ENCODE results near the gene DDX41.

The DDX41 gene

GRCh38 chr5:177557041-177557647, 40.4 kb upstream of the DDX41 start:
- peaks cover 18% of the 10 kb centered on the region for H4K20me1 ChIP-seq (ENCODE audit: insufficient read depth, low read length)
- H3K4me3 ChIP-seq (ENCODE audit: low read depth in 1 of 2, low read length in 2 of 2) = no peak overlapping the region
- H3K27me3 ChIP-seq (ENCODE audit: insufficient read depth, low read length, poor library complexity) = no peaks in the 10 kb centered on the region
- H3K36me3 ChIP-seq (ENCODE audit: insufficient read depth, low read length) = peaks cover 14% of the 10 kb centered on the region
- H3K9me3 ChIP-seq (ENCODE audit: insufficient read depth, low read length, severe bottlenecking) = no peaks in the 10 kb centered on the region
- no peak overlapping the region for H3K27ac ChIP-seq (ENCODE audit: low read length)
- ATAC-seq (ENCODE audit: insufficient read depth, low read depth) (no peak), DNase-seq (no peak)
- H3K4me1 ChIP-seq (ENCODE audit: insufficient read depth, low read length) = peaks cover 27% of the 10 kb centered on the region
- no peak overlapping the region for H3K9ac ChIP-seq (ENCODE audit: low read depth, low read length)
- no peak overlapping the region for H3K4me2 ChIP-seq (ENCODE audit: insufficient read depth, low read length)
- peaks cover 26% of the 10 kb centered on the region for H3K79me2 ChIP-seq (ENCODE audit: insufficient read depth, low read length)
- H2AFZ ChIP-seq (ENCODE audit: low read depth, low read length) = no peak overlapping the region
- TF ChIP-seq, protein P1, sequence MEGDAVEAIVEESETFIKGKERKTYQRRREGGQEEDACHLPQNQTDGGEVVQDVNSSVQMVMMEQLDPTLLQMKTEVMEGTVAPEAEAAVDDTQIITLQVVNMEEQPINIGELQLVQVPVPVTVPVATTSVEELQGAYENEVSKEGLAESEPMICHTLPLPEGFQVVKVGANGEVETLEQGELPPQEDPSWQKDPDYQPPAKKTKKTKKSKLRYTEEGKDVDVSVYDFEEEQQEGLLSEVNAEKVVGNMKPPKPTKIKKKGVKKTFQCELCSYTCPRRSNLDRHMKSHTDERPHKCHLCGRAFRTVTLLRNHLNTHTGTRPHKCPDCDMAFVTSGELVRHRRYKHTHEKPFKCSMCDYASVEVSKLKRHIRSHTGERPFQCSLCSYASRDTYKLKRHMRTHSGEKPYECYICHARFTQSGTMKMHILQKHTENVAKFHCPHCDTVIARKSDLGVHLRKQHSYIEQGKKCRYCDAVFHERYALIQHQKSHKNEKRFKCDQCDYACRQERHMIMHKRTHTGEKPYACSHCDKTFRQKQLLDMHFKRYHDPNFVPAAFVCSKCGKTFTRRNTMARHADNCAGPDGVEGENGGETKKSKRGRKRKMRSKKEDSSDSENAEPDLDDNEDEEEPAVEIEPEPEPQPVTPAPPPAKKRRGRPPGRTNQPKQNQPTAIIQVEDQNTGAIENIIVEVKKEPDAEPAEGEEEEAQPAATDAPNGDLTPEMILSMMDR (IDR thresholded peaks at IDR 0.05; ENCODE audit: borderline replicate concordance, extremely low read depth, low read length, poor library complexity, severe bottlenecking) = no peak
- TF ChIP-seq EZH2 (IDR thresholded peaks at IDR 0.05; ENCODE audit: borderline replicate concordance, low read depth, low read length, severe bottlenecking) = no peak

DNA sequence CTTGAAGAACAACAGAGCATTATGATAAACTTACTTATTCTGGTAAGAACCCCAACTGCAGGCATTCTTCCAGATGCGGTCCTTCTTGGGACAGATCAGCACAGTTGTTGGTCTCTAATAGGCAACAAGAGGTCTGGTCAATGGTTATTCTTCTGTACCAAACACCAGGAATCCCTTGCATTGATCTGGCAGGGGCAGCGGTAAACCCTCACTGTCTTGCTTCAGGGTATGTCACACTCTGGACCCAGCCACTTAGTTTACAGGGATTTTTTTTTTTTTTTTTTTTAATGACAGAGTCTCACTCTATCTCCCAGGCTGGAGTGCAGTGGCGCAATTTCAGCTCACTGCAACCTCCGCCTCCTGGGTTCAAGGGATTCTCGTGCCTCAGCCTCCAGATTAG, 38.9 kb upstream of the DDX41 start:
- DNase-seq (no peak), ATAC-seq (ENCODE audit: insufficient read depth, low read depth) (no peak)
- H3K4me2 ChIP-seq (ENCODE audit: insufficient read depth, low read length) = no peak overlapping the region
- no peak overlapping the region for H2AFZ ChIP-seq (ENCODE audit: low read depth, low read length)
- TF ChIP-seq, protein P1 (IDR thresholded peaks at IDR 0.05; ENCODE audit: borderline replicate concordance, extremely low read depth, low read length, poor library complexity, severe bottlenecking) = no peak
- no peak for TF ChIP-seq EZH2 (IDR thresholded peaks at IDR 0.05; ENCODE audit: borderline replicate concordance, low read depth, low read length, severe bottlenecking)
- peaks cover 29% of the 10 kb centered on the region for H3K4me1 ChIP-seq (ENCODE audit: insufficient read depth, low read length)
- H3K9me3 ChIP-seq (ENCODE audit: insufficient read depth, low read length, severe bottlenecking) = no peaks in the 10 kb centered on the region
- H3K79me2 ChIP-seq (ENCODE audit: insufficient read depth, low read length) = peaks cover 41% of the 10 kb centered on the region
- peaks cover 29% of the 10 kb centered on the region for H4K20me1 ChIP-seq (ENCODE audit: insufficient read depth, low read length)
- H3K36me3 ChIP-seq (ENCODE audit: insufficient read depth, low read length) = peaks cover 29% of the 10 kb centered on the region
- no peak overlapping the region for H3K27ac ChIP-seq (ENCODE audit: low read length)
- H3K27me3 ChIP-seq (ENCODE audit: insufficient read depth, low read length, poor library complexity) = no peaks in the 10 kb centered on the region
- H3K4me3 ChIP-seq (ENCODE audit: low read depth in 1 of 2, low read length in 2 of 2) = no peak overlapping the region
- no peak overlapping the region for H3K9ac ChIP-seq (ENCODE audit: low read depth, low read length)

- Histone ChIP-seq H3K9me3 (ENCODE audit: insufficient read depth, low read length, severe bottlenecking) (no peaks in the 10 kb centered on the region), H3K27me3 (ENCODE audit: insufficient read depth, low read length, poor library complexity) (no peaks in the 10 kb centered on the region), H3K9ac (ENCODE audit: low read depth, low read length) (no peak overlapping the region), H3K36me3 (ENCODE audit: insufficient read depth, low read length) (peaks cover 34% of the 10 kb centered on the region), H3K4me2 (ENCODE audit: insufficient read depth, low read length) (peak overlapping the region; percentile 72), H4K20me1 (ENCODE audit: insufficient read depth, low read length) (peaks cover 33% of the 10 kb centered on the region), H3K4me1 (ENCODE audit: insufficient read depth, low read length) (peaks cover 29% of the 10 kb centered on the region), H3K27ac (ENCODE audit: low read length) (no peak overlapping the region), H3K4me3 (ENCODE audit: low read depth in 1 of 2, low read length in 2 of 2) (peak overlapping the region in 1 of 2 experiments; percentile 61; a peak in 3 of 4 replicates), H3K79me2 (ENCODE audit: insufficient read depth, low read length) (peaks cover 45% of the 10 kb centered on the region), H2AFZ (ENCODE audit: low read depth, low read length) (peak overlapping the region; percentile 87)
- no peak for DNase-seq
- no peak for ATAC-seq (ENCODE audit: insufficient read depth, low read depth)
- no peak for TF ChIP-seq EZH2 (IDR thresholded peaks at IDR 0.05; ENCODE audit: borderline replicate concordance, low read depth, low read length, severe bottlenecking)
- TF ChIP-seq, protein P1 (IDR thresholded peaks at IDR 0.05; ENCODE audit: borderline replicate concordance, extremely low read depth, low read length, poor library complexity, severe bottlenecking) = no peak
These were observed 38.5 kb upstream of the DDX41 start for GRCh38 chr5:177555228-177555627.

Measured in DND-41 (cell line).